OCI-LY3 (cell line): ENCODE measurements around the gene EXOSC7.

ENCODE experiments used
- CTCF ChIP-seq: fragments of 200-600, 300-600 bp; sonication (generic); IDR thresholded peaks from 2 replicates; pipeline ENCODE4 v1.5.1; 2014; ENCODE audit warnings: antibody characterized with exemption, low read length, low read depth
- EZH2phosphoT487 ChIP-seq: fragments of 200-600 bp; shearing (Covaris generic); IDR thresholded peaks from 2 replicates; pipeline ENCODE4 v1.6.1; 2018; ENCODE audit warnings: antibody characterized with exemption, mixed run types, low read depth

DNA sequence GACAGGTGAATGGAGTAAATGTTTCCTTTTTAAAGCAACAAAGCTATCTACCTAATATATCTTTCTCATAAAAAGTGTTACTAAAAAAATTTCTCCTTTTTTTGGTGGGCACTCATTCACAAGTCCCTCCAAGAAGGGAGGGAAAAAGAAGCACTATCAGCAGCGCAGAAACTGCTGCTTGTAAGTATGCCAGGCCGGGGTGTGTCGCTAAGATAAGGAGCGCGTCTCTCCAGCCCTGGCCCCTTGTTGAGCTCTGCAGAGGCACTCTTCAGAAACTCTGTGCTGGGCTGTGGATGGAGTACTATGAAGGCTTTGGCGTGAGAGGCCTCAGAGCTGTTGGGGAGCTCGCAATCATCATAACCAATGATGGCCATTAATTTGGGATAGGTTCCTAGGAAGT, 49.1 kb upstream of the EXOSC7 start:
- TF ChIP-seq CTCF, result no peak
- no peak for TF ChIP-seq EZH2phosphoT487
